Activated CD4-positive, alpha-beta T cell treated with anti-CD3 and anti-CD28 coated beads, Interleukin-10, Interleukin-2, amounts not matched to agents 100 ng/mL and 50 ng/mL, durations not matched to agents 16 hours and 8 hours (primary cell): ENCODE results near the gene ZNF845.
A peak's percentile ranks its signal among the peaks of the same experiment; 100 is the strongest.
"Not testable (repeated sequence)": the region's sequence is repeated elsewhere in the genome, so short reads cannot be mapped to it uniquely, and the experiment has no call there.

Experiments used
- DNase-seq: peaks from one replicate; pipeline ENCODE4 v3.0.0-alpha.2; 2020

ZNF845 gene

GRCh38 chr19:53333463-53334449, at the start of gene ZNF845:
Gene ZNF845 (plus strand): TSS chr19:53333749. CDS start chr19:53341308, 7,559 bp downstream.
- DNase-seq: peak; percentile 94

DNA sequence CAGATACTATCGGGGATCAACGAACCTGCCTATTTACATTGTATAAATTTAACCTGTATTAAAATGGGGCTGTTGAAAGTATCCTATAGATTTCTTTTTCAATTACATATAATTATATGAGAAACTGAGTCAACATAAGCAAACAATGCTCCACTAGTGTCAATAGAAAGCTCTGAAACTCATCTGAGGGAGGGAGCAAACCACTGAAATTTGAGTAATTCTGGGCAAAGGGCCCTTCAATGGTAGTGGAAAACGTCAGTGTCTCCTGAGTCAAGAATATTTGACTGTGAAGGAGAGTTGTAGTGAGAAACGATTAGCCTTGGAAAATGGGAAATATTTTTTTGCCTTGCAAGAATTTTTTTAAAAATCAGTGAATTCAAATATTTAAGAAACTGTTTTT, 48.5 kb upstream of the ZNF845 start:
- no peak for DNase-seq

- DNase-seq: no peak
Measured at GRCh38 chr19:53290758-53291549, 42.6 kb upstream of the ZNF845 start.

GRCh38 chr19:53294786-53295441, 38.6 kb upstream of the ZNF845 start:
- DNase-seq: no peak

DNA sequence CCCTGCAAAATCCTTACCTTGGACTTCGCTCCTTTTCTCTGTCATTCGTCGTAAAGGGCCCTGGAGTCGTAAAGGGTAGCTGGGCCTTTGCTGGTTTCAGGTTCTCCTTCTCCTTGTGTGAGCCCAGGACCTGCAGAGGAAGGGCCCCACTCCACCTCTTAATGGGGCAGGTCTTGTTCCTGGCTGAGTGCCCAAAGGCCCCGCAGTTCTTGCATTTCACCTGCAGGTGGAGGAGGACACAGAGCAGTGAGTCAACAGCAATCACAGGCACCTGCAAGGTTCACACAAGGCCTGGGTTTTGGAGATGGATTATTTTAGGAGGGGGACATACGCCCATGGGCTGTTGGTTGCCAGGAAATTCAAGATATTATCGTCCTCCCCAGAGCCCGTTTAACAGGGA, 32.2 kb upstream of the ZNF845 start:
- DNase-seq: not testable (repeated sequence)

GRCh38 chr19:53308339-53308811, 25.2 kb upstream of the ZNF845 start:
- no peak for DNase-seq

- DNase-seq: no peak
Measured at GRCh38 chr19:53311044-53311443, 22.5 kb upstream of the ZNF845 start.

- DNase-seq: no peak
Measured at GRCh38 chr19:53311897-53312296, 21.7 kb upstream of the ZNF845 start.

- no peak for DNase-seq
Measured at GRCh38 chr19:53328967-53329366, 4.6 kb upstream of the ZNF845 start.

- no peak for DNase-seq
Measured at GRCh38 chr19:53332484-53332883, 1.1 kb upstream of the ZNF845 start.

GRCh38 chr19:53333066-53333462, 485 bp upstream of the ZNF845 start:
- no peak for DNase-seq

- DNase-seq: not testable (repeated sequence)
Measured at GRCh38 chr19:53344403-53344802, 10.9 kb downstream of the ZNF845 start.

DNA sequence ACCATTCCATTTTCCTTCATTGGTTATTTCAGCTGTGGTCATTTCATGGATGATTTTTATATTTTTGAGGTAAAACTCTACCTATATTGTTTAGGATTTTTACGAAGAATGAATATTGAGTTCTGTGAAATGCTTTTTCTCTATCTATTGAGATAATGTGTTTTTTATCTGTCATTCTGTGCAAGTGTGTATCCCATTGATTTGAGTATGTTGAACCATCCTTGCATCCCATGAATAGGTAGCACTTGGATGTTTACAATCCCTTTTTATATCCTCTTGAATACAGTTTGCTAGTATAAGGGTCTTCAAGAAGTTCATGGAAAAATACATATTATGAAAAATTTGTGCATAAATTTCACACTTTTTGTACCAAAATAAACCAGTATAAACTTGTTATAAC, 22.2 kb downstream of the ZNF845 start:
- DNase-seq: no peak

DNA sequence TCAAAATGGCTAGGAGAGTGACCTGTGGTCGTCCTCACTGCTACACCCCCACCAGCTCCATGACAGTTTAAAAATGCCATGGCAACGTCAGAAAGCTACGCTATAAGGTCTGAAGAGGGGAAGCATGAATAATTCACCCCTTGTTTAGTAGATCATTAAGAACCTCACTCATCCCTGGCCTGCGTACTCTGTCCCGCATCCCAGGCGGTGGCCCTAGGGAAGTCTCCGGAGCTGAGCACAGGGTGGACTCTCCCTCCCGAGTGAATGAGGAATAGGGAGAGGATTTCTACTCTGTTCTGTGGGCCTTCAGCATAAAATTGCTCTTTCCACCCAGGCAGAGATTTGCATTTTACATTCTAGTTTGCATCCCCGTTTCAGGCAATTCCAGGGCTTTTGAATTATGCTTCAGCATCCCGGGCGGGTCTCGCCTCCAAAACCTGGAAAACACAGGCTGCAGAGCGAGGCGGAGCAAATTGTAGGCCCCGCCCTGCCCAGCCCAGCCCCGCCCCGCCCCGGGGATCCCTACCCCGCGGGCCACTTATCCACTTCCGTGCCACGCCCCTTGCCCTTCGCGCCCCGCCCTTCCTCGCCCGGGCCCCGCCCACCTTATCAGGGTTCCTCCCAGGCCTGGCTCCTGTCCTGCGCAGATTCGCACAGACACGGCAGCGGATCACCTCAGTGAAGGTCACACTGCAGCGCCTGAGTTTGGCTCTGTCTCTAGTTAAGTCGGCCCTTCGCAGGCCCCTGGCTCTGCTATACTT, 24.5 kb downstream of the ZNF845 start:
- DNase-seq: no peak

GRCh38 chr19:53360056-53360455, 26.5 kb downstream of the ZNF845 start:
- DNase-seq: not testable (repeated sequence)

DNA sequence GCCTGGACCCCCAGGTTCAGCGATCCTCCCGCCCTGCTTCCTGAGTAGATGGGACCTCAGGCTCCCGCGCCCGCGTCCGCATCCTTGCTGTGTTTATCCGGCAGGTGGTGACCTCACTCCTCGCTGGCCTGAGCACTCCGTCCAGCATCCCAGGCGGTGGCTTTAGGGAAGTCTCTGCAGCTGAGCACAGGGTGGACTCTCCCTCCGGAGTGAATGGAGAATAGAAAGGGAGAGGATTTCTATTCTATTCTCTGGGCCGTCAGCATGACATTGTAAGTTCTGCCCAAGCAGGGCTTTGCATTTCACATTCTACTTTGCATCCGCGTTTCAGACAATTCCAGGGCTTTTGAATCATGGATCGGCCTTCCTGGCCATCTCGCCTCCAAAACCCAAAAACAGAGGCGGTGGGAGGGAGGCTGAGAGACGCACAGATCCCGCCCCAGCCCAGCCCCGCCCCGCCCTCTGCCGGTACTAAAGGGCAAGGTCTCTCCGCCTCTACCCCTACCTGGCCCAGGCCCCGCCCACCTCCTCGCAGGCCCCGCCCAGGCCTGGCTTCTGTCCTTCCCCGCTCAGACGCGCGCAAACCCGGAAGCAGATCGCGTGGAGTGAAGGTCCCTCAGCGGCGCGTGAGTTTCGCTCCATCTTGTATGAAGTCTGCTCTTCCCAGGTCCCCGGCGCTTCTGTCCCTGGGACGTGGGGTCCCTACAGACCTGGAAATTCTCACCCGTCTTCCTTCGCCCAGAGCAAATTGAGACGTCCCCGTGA, 31.8 kb downstream of the ZNF845 start, which contains the start of gene ZNF525:
Gene ZNF525, plus strand, starts transcription at position 572 of the 765 bp plus-strand sequence. CDS start 6,577 bp downstream, outside the sequence.
- peak; percentile 90 for DNase-seq

- DNase-seq: peak; percentile 27
Measured at GRCh38 chr19:53365899-53366493, 32.4 kb downstream of the ZNF845 start.

GRCh38 chr19:53372196-53372595, 38.6 kb downstream of the ZNF845 start:
- no peak for DNase-seq

- DNase-seq: no peak
Measured at GRCh38 chr19:53374288-53374687, 40.7 kb downstream of the ZNF845 start.

GRCh38 chr19:53374743-53375142, 41.2 kb downstream of the ZNF845 start:
- DNase-seq: no peak

DNA sequence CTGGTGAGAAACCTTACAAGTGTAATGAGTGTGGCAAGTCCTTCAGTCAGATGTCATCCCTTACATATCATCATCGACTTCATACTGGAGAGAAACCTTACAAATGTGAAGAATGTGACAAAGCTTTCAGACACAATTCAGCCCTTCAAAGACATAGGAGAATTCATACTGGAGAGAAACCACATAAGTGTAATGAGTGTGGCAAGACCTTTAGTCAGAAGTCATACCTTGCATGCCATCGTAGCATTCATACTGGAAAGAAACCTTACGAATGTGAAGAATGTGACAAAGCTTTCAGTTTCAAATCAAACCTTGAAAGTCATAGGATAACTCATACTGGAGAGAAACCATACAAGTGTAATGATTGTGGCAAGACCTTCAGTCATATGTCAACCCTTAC, 47.8 kb downstream of the ZNF845 start:
- no peak for DNase-seq
